ENCODE measurements around the gene DCP2.

Gene DCP2

GRCh38 chr5:113050721-113051382, 74.3 kb downstream of the DCP2 start:
- Histone ChIP-seq H3K27ac (ENCODE audit: low read length) (no peak overlapping the region), H3K27me3 (ENCODE audit: control insufficient read depth, insufficient read depth, low read length) (no peaks in the 10 kb centered on the region)

GRCh38 chr5:113052041-113052795, 75.6 kb downstream of the DCP2 start:
- Histone ChIP-seq H3K9me3 (ENCODE audit: control insufficient read depth, low read depth, low read length) (no peaks in the 10 kb centered on the region), H3K27ac (ENCODE audit: low read length) (no peak overlapping the region), H3K36me3 (ENCODE audit: control insufficient read depth, low read depth, low read length) (peaks cover 13% of the 10 kb centered on the region), H3K4me1 (ENCODE audit: control insufficient read depth, low read depth, low read length) (no peaks in the 10 kb centered on the region), H3K27me3 (ENCODE audit: control insufficient read depth, insufficient read depth, low read length) (no peaks in the 10 kb centered on the region), H3K9ac (ENCODE audit: low read length) (no peak overlapping the region), H3K4me3 (ENCODE audit: low read length) (no peak overlapping the region)

More at GRCh38 chr5:113050721-113051382, 74.3 kb downstream of the DCP2 start:
- no peaks in the 10 kb centered on the region for H3K4me1 ChIP-seq (ENCODE audit: control insufficient read depth, low read depth, low read length)
- H3K4me3 ChIP-seq (ENCODE audit: low read length) = no peak overlapping the region
- no peaks in the 10 kb centered on the region for H3K9me3 ChIP-seq (ENCODE audit: control insufficient read depth, low read depth, low read length)
- H3K9ac ChIP-seq (ENCODE audit: low read length) = no peak overlapping the region
- peaks cover 14% of the 10 kb centered on the region for H3K36me3 ChIP-seq (ENCODE audit: control insufficient read depth, low read depth, low read length)

GRCh38 chr5:113053511-113053995, 77.0 kb downstream of the DCP2 start:
- H3K27me3 ChIP-seq (ENCODE audit: control insufficient read depth, insufficient read depth, low read length) = no peaks in the 10 kb centered on the region
- no peaks in the 10 kb centered on the region for H3K9me3 ChIP-seq (ENCODE audit: control insufficient read depth, low read depth, low read length)
- no peak overlapping the region for H3K4me3 ChIP-seq (ENCODE audit: low read length)
- H3K4me1 ChIP-seq (ENCODE audit: control insufficient read depth, low read depth, low read length) = no peaks in the 10 kb centered on the region
- H3K9ac ChIP-seq (ENCODE audit: low read length) = no peak overlapping the region
- peaks cover 4% of the 10 kb centered on the region for H3K36me3 ChIP-seq (ENCODE audit: control insufficient read depth, low read depth, low read length)
- H3K27ac ChIP-seq (ENCODE audit: low read length) = no peak overlapping the region

GRCh38 chr5:113054899-113055298, 78.3 kb downstream of the DCP2 start:
- peaks cover 4% of the 10 kb centered on the region for H3K36me3 ChIP-seq (ENCODE audit: control insufficient read depth, low read depth, low read length)
- H3K9ac ChIP-seq (ENCODE audit: low read length) = no peak overlapping the region
- no peaks in the 10 kb centered on the region for H3K4me1 ChIP-seq (ENCODE audit: control insufficient read depth, low read depth, low read length)
- H3K4me3 ChIP-seq (ENCODE audit: low read length) = no peak overlapping the region
- H3K27me3 ChIP-seq (ENCODE audit: control insufficient read depth, insufficient read depth, low read length) = no peaks in the 10 kb centered on the region
- no peaks in the 10 kb centered on the region for H3K9me3 ChIP-seq (ENCODE audit: control insufficient read depth, low read depth, low read length)
- no peak overlapping the region for H3K27ac ChIP-seq (ENCODE audit: low read length)

GRCh38 chr5:113056988-113057387, 80.4 kb downstream of the DCP2 start:
- Histone ChIP-seq H3K27ac (ENCODE audit: low read length) (no peak overlapping the region), H3K4me3 (ENCODE audit: low read length) (no peak overlapping the region), H3K27me3 (ENCODE audit: control insufficient read depth, insufficient read depth, low read length) (no peaks in the 10 kb centered on the region), H3K4me1 (ENCODE audit: control insufficient read depth, low read depth, low read length) (no peaks in the 10 kb centered on the region), H3K36me3 (ENCODE audit: control insufficient read depth, low read depth, low read length) (peaks cover 4% of the 10 kb centered on the region), H3K9ac (ENCODE audit: low read length) (no peak overlapping the region), H3K9me3 (ENCODE audit: control insufficient read depth, low read depth, low read length) (no peaks in the 10 kb centered on the region)

- no peaks in the 10 kb centered on the region for H3K4me1 ChIP-seq (ENCODE audit: control insufficient read depth, low read depth, low read length)
- H3K36me3 ChIP-seq (ENCODE audit: control insufficient read depth, low read depth, low read length) = peaks cover 6% of the 10 kb centered on the region
- no peak overlapping the region for H3K27ac ChIP-seq (ENCODE audit: low read length)
- no peaks in the 10 kb centered on the region for H3K9me3 ChIP-seq (ENCODE audit: control insufficient read depth, low read depth, low read length)
- no peak overlapping the region for H3K9ac ChIP-seq (ENCODE audit: low read length)
- no peak overlapping the region for H3K4me3 ChIP-seq (ENCODE audit: low read length)
- H3K27me3 ChIP-seq (ENCODE audit: control insufficient read depth, insufficient read depth, low read length) = no peaks in the 10 kb centered on the region
Observed at GRCh38 chr5:113057557-113057984, 81.0 kb downstream of the DCP2 start.

GRCh38 chr5:113058269-113058668, 81.7 kb downstream of the DCP2 start:
- Histone ChIP-seq H3K36me3 (ENCODE audit: control insufficient read depth, low read depth, low read length) (peaks cover 9% of the 10 kb centered on the region), H3K4me1 (ENCODE audit: control insufficient read depth, low read depth, low read length) (no peaks in the 10 kb centered on the region), H3K27ac (ENCODE audit: low read length) (no peak overlapping the region), H3K4me3 (ENCODE audit: low read length) (no peak overlapping the region), H3K27me3 (ENCODE audit: control insufficient read depth, insufficient read depth, low read length) (no peaks in the 10 kb centered on the region), H3K9ac (ENCODE audit: low read length) (no peak overlapping the region), H3K9me3 (ENCODE audit: control insufficient read depth, low read depth, low read length) (no peaks in the 10 kb centered on the region)

GRCh38 chr5:113058706-113059226, 82.2 kb downstream of the DCP2 start:
- no peaks in the 10 kb centered on the region for H3K9me3 ChIP-seq (ENCODE audit: control insufficient read depth, low read depth, low read length)
- peaks cover 14% of the 10 kb centered on the region for H3K36me3 ChIP-seq (ENCODE audit: control insufficient read depth, low read depth, low read length)
- no peaks in the 10 kb centered on the region for H3K4me1 ChIP-seq (ENCODE audit: control insufficient read depth, low read depth, low read length)
- H3K27me3 ChIP-seq (ENCODE audit: control insufficient read depth, insufficient read depth, low read length) = no peaks in the 10 kb centered on the region
- H3K4me3 ChIP-seq (ENCODE audit: low read length) = no peak overlapping the region
- H3K9ac ChIP-seq (ENCODE audit: low read length) = no peak overlapping the region
- H3K27ac ChIP-seq (ENCODE audit: low read length) = no peak overlapping the region

GRCh38 chr5:113059232-113060040, 82.8 kb downstream of the DCP2 start:
- no peak overlapping the region for H3K27ac ChIP-seq (ENCODE audit: low read length)
- peaks cover 14% of the 10 kb centered on the region for H3K36me3 ChIP-seq (ENCODE audit: control insufficient read depth, low read depth, low read length)
- no peaks in the 10 kb centered on the region for H3K4me1 ChIP-seq (ENCODE audit: control insufficient read depth, low read depth, low read length)
- no peak overlapping the region for H3K4me3 ChIP-seq (ENCODE audit: low read length)
- H3K9ac ChIP-seq (ENCODE audit: low read length) = no peak overlapping the region
- H3K27me3 ChIP-seq (ENCODE audit: control insufficient read depth, insufficient read depth, low read length) = no peaks in the 10 kb centered on the region
- no peaks in the 10 kb centered on the region for H3K9me3 ChIP-seq (ENCODE audit: control insufficient read depth, low read depth, low read length)

- Histone ChIP-seq H3K4me1 (ENCODE audit: control insufficient read depth, low read depth, low read length) (no peaks in the 10 kb centered on the region), H3K4me3 (ENCODE audit: low read length) (no peak overlapping the region), H3K27me3 (ENCODE audit: control insufficient read depth, insufficient read depth, low read length) (no peaks in the 10 kb centered on the region), H3K9me3 (ENCODE audit: control insufficient read depth, low read depth, low read length) (no peaks in the 10 kb centered on the region), H3K9ac (ENCODE audit: low read length) (no peak overlapping the region), H3K27ac (ENCODE audit: low read length) (no peak overlapping the region), H3K36me3 (ENCODE audit: control insufficient read depth, low read depth, low read length) (peaks cover 14% of the 10 kb centered on the region)
Observed at GRCh38 chr5:113060408-113061025, 83.9 kb downstream of the DCP2 start.
